ENCODE results near the gene MYPN.
"Not testable (repeated sequence)": the region's sequence is repeated elsewhere in the genome, so short reads cannot be mapped to it uniquely, and the experiment has no call there.

Gene MYPN

DNA sequence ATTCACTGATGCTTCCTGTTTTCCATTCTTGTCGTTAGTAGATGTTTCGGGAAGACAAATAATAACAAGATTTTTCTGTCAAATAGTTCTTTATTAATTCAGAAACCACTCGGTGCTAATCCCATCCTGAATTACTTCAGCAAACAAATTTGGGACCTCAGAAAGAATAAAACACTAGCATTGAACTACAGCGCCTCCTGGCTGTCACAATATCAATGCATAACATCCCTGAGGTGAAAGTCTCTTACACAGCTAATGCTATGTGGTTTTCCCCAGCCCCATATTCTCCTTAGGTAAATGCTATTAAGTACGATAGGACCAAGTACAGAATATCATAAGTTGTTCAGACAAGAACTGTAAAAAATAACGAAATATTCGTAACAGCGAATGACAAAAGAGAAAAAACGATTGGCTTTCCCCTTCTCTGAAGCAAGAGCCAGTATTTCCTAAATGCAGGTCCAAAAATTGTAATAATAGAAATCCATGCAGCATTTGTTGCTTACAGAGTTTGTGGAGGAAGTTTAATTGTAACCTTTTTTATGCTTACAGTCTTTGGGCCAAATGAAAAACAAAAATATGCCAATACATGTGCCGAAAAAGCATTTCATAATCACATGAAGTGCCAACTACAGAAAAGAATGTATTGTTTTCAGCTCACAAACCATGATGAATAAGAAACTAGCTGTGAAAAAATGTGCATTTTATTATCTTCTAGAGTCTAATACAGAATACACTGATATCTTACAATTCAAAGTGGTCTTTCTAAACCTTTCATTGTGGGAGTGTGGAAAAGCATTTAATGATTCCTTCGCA is 47.3 kb downstream of the MYPN start:
- Mint-ChIP-seq H3K4me1 (peaks cover 36% of the 10 kb centered on the region), H3K27me3 (ENCODE audit: low read depth) (no peaks in the 10 kb centered on the region), H3K36me3 (ENCODE audit: low read depth) (no peaks in the 10 kb centered on the region), H3K27ac (peak overlapping the region in 1 of 3 experiments; percentile 30), H3K9me3 (no peaks in the 10 kb centered on the region), H3K4me3 (no peak overlapping the region)
- TF ChIP-seq CTCF (IDR thresholded peaks at IDR 0.05; ENCODE audit: unreplicated experiment in 3 of 3): peak; percentile 56 to 62 (median 59)

- not testable (repeated sequence) for H3K27ac Mint-ChIP-seq; H3K27me3 Mint-ChIP-seq (ENCODE audit: low read depth); H3K36me3 Mint-ChIP-seq (ENCODE audit: low read depth); H3K4me3 Mint-ChIP-seq; H3K9me3 Mint-ChIP-seq
- peaks cover 27% of the 10 kb centered on the region for H3K4me1 Mint-ChIP-seq
Measured at GRCh38 chr10:68157522-68157921, 48.2 kb downstream of the MYPN start.

GRCh38 chr10:68158031-68158430 is 48.7 kb downstream of the MYPN start:
- no peak for TF ChIP-seq CTCF (IDR thresholded peaks at IDR 0.05; ENCODE audit: unreplicated experiment in 3 of 3)
- no peak overlapping the region for H3K27ac Mint-ChIP-seq

DNA sequence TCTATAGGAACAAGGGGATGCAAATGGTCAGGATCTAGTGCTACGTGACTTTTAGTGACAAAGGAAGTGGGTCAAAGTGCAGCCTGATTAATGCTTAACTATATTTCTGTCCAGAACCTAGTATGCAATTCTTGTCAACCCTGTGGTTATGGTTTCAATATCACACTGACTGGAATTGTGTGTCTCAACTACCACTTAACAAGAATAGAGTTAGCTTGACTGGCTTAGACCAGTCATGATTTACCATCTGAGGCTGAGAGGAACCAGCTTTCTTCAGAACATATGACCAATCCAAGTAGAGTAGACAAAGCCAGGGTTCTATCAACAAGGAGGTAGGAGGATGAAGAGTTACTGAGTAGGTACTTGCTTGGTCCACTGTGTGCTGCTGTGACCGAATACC is 54.4 kb downstream of the MYPN start:
- TF ChIP-seq CTCF (IDR thresholded peaks at IDR 0.05; ENCODE audit: unreplicated experiment in 3 of 3): no peak
- Mint-ChIP-seq H3K4me1 (no peaks in the 10 kb centered on the region), H3K4me3 (no peak overlapping the region), H3K36me3 (ENCODE audit: low read depth) (no peaks in the 10 kb centered on the region), H3K27me3 (ENCODE audit: low read depth) (peaks cover 4% of the 10 kb centered on the region), H3K9me3 (no peaks in the 10 kb centered on the region), H3K27ac (peak overlapping the region in 2 of 3 experiments; percentile 3 to 90)

More at GRCh38 chr10:68158031-68158430, 48.7 kb downstream of the MYPN start:
- Mint-ChIP-seq H3K4me3 (no peak overlapping the region), H3K4me1 (peaks cover 27% of the 10 kb centered on the region), H3K27me3 (ENCODE audit: low read depth) (peaks cover 4% of the 10 kb centered on the region), H3K9me3 (no peaks in the 10 kb centered on the region), H3K36me3 (ENCODE audit: low read depth) (no peaks in the 10 kb centered on the region)

GRCh38 chr10:68165643-68166042 is 56.4 kb downstream of the MYPN start:
- no peaks in the 10 kb centered on the region for H3K36me3 Mint-ChIP-seq (ENCODE audit: low read depth)
- H3K27me3 Mint-ChIP-seq (ENCODE audit: low read depth): peaks cover 10% of the 10 kb centered on the region
- no peak overlapping the region for H3K4me3 Mint-ChIP-seq
- peaks cover 2% of the 10 kb centered on the region for H3K9me3 Mint-ChIP-seq
- no peaks in the 10 kb centered on the region for H3K4me1 Mint-ChIP-seq
- no peak for TF ChIP-seq CTCF (IDR thresholded peaks at IDR 0.05; ENCODE audit: unreplicated experiment in 3 of 3)
- H3K27ac Mint-ChIP-seq: no peak overlapping the region

GRCh38 chr10:68166871-68167585 is 57.7 kb downstream of the MYPN start:
- peaks cover 2% of the 10 kb centered on the region for H3K9me3 Mint-ChIP-seq
- H3K27ac Mint-ChIP-seq: no peak overlapping the region
- TF ChIP-seq CTCF (IDR thresholded peaks at IDR 0.05; ENCODE audit: unreplicated experiment in 3 of 3): no peak
- peaks cover 10% of the 10 kb centered on the region for H3K27me3 Mint-ChIP-seq (ENCODE audit: low read depth)
- no peak overlapping the region for H3K4me3 Mint-ChIP-seq
- H3K4me1 Mint-ChIP-seq: no peaks in the 10 kb centered on the region
- no peaks in the 10 kb centered on the region for H3K36me3 Mint-ChIP-seq (ENCODE audit: low read depth)
